GM19193 (cell line): Measurements from ENCODE around the gene ARMC10.

Experiments used
- POLR2A ChIP-seq: IDR thresholded peaks from 4 replicates; pipeline ENCODE4 v1.6.1; 2011; ENCODE audit not compliant: insufficient read depth, insufficient read length; ENCODE audit errors: extremely low read depth

Gene ARMC10

GRCh38 chr7:103074519-103075336 is at the start of gene ARMC10, which contains the start of gene FBXL13:
ARMC10 (plus strand) TSS chr7:103075140; CDS start chr7:103075273, 133 bp downstream.
FBXL13 (minus strand) TSS chr7:103074796.
- peak; percentile 79 for TF ChIP-seq POLR2A

- TF ChIP-seq POLR2A = no peak
Observed at GRCh38 chr7:103025341-103025740, 49.6 kb upstream of the ARMC10 start.

GRCh38 chr7:103031024-103031423 is 43.9 kb upstream of the ARMC10 start:
- TF ChIP-seq POLR2A = no peak

GRCh38 chr7:103031781-103032180 is 43.2 kb upstream of the ARMC10 start:
- no peak for TF ChIP-seq POLR2A

- no peak for TF ChIP-seq POLR2A
Observed at GRCh38 chr7:103037476-103037822, 37.5 kb upstream of the ARMC10 start.

GRCh38 chr7:103048833-103049232 is 26.1 kb upstream of the ARMC10 start:
- no peak for TF ChIP-seq POLR2A

- no peak for TF ChIP-seq POLR2A
Observed at GRCh38 chr7:103051519-103051918, 23.4 kb upstream of the ARMC10 start.

- no peak for TF ChIP-seq POLR2A
Observed at GRCh38 chr7:103058122-103058521, 16.8 kb upstream of the ARMC10 start.

GRCh38 chr7:103059471-103059870 is 15.5 kb upstream of the ARMC10 start:
- TF ChIP-seq POLR2A = no peak

GRCh38 chr7:103063895-103064294 is 11.0 kb upstream of the ARMC10 start:
- TF ChIP-seq POLR2A = no peak

GRCh38 chr7:103065667-103066066 is 9.3 kb upstream of the ARMC10 start:
- no peak for TF ChIP-seq POLR2A

- TF ChIP-seq POLR2A = no peak
Observed at GRCh38 chr7:103068414-103069403, 6.2 kb upstream of the ARMC10 start.

GRCh38 chr7:103071000-103071399 is 3.9 kb upstream of the ARMC10 start:
- TF ChIP-seq POLR2A = no peak

GRCh38 chr7:103073989-103074518 is 886 bp upstream of the ARMC10 start:
- TF ChIP-seq POLR2A = no peak

- no peak for TF ChIP-seq POLR2A
Observed at GRCh38 chr7:103075337-103075918, 488 bp downstream of the ARMC10 start.
